Measurements from ENCODE around the gene HDGF.

DNA sequence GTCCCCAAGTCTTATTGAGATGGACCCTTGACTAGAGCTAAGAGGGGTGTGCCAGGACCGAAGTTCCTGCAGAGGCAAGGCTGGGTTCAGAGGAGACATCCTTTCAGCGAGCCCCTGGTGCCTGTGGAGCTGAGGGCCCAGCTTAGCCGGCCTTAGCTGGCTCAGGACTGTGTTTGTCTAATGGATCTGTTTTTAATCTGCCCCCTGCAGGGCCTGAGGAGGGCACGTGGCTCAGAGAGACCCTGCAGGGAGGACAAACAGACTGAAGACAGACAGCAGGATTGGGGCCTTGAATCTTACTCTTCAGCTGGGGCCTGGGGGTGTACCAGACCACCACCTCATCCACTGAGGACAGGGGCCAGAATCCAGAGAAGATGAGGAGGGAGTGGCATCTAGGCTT, 47.7 kb downstream of the HDGF start:
- TF ChIP-seq, protein P1, sequence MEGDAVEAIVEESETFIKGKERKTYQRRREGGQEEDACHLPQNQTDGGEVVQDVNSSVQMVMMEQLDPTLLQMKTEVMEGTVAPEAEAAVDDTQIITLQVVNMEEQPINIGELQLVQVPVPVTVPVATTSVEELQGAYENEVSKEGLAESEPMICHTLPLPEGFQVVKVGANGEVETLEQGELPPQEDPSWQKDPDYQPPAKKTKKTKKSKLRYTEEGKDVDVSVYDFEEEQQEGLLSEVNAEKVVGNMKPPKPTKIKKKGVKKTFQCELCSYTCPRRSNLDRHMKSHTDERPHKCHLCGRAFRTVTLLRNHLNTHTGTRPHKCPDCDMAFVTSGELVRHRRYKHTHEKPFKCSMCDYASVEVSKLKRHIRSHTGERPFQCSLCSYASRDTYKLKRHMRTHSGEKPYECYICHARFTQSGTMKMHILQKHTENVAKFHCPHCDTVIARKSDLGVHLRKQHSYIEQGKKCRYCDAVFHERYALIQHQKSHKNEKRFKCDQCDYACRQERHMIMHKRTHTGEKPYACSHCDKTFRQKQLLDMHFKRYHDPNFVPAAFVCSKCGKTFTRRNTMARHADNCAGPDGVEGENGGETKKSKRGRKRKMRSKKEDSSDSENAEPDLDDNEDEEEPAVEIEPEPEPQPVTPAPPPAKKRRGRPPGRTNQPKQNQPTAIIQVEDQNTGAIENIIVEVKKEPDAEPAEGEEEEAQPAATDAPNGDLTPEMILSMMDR (IDR thresholded peaks at IDR 0.05; ENCODE audit: poor library complexity) = no peak
- TF ChIP-seq EZH2 (IDR thresholded peaks at IDR 0.05; ENCODE audit: borderline replicate concordance) (no peak), EZH2phosphoT487 (IDR thresholded peaks at IDR 0.05; ENCODE audit: low read depth, severe bottlenecking, unreplicated experiment) (no peak)

Measured in hepatocyte (in vitro differentiated cells).